MM.1S (cell line): ENCODE data around the gene PIR.

Source experiments
- DNase-seq: peaks from one replicate; pipeline ENCODE4 v3.0.0-alpha.2; 2015
- H2AFZ ChIP-seq: fragments of 300-600 bp; sonication (generic); 2 replicates; pipeline ENCODE4 v1.6.0; 2016; ENCODE audit warnings: antibody characterized with exemption, low read length
- H3F3A ChIP-seq: fragments of 300-600 bp; sonication (generic); 2 replicates; pipeline ENCODE4 v1.6.1; 2016; ENCODE audit warnings: mild to moderate bottlenecking, antibody characterized with exemption, low read length, moderate library complexity, mixed read lengths; ENCODE audit not compliant: insufficient read depth
- H3K27ac ChIP-seq: fragments of 300-600 bp; sonication (generic); 2 replicates; pipeline ENCODE4 v1.5.1; 2016; ENCODE audit warnings: mild to moderate bottlenecking, low read length
- H3K27me3 ChIP-seq: fragments of 300-600 bp; sonication (generic); replicated peaks from 2 replicates; pipeline ENCODE4 v1.6.0; 2016; ENCODE audit warnings: low read length; ENCODE audit not compliant: insufficient read depth
- H3K36me3 ChIP-seq: fragments of 300-600 bp; sonication (generic); replicated peaks from 2 replicates; pipeline ENCODE4 v1.6.1; 2016; ENCODE audit warnings: mild to moderate bottlenecking, low read length, mixed read lengths; ENCODE audit not compliant: insufficient read depth
- H3K4me1 ChIP-seq: fragments of 300-600 bp; sonication (generic); 2 replicates; pipeline ENCODE4 v1.6.1; 2016; ENCODE audit warnings: low read length, mixed read lengths
- H3K4me2 ChIP-seq: fragments of 300-600 bp; sonication (generic); 2 replicates; pipeline ENCODE4 v1.6.0; 2016; ENCODE audit warnings: low read depth, low read length
- H3K4me3 ChIP-seq: fragments of 300-600 bp; sonication (generic); 2 replicates; pipeline ENCODE4 v1.5.1; 2016; ENCODE audit warnings: low read length, mixed read lengths
- H3K79me2 ChIP-seq: fragments of 300-600 bp; sonication (generic); 2 replicates; pipeline ENCODE4 v1.6.1; 2016; ENCODE audit warnings: mixed run types, low read length, mixed read lengths
- H3K9ac ChIP-seq: fragments of 300-600 bp; sonication (generic); 2 replicates; pipeline ENCODE4 v1.6.1; 2016; ENCODE audit warnings: low read length, mixed read lengths
- H3K9me2 ChIP-seq: fragments of 300-600 bp; sonication (generic); replicated peaks from 2 replicates; pipeline ENCODE4 v1.6.1; 2016; ENCODE audit warnings: mild to moderate bottlenecking, low read length, mixed read lengths; ENCODE audit not compliant: insufficient read depth
- H3K9me3 ChIP-seq: fragments of 300-600 bp; sonication (generic); replicated peaks from 2 replicates; pipeline ENCODE4 v1.6.1; 2016; ENCODE audit warnings: mild to moderate bottlenecking, low read length, mixed read lengths; ENCODE audit not compliant: insufficient read depth
- H4K20me1 ChIP-seq: fragments of 300-600 bp; sonication (generic); 2 replicates; pipeline ENCODE4 v1.6.1; 2016; ENCODE audit warnings: mild to moderate bottlenecking, low read length, moderate library complexity, mixed read lengths; ENCODE audit not compliant: insufficient read depth
- EZH2 ChIP-seq: fragments of 300-600 bp; sonication (generic); optimal IDR thresholded peaks from 2 replicates; pipeline ENCODE3; 2017; ENCODE audit warnings: low read depth, mild to moderate bottlenecking, antibody characterized with exemption, low read length, mixed read lengths
- EZH2phosphoT487 ChIP-seq: fragments of 300-600 bp; sonication (generic); IDR thresholded peaks from 2 replicates; pipeline ENCODE4 v1.6.1; 2018; ENCODE audit warnings: antibody characterized with exemption, low read length
- TF ChIP-seq, protein P1 (sequence below): fragments of 300-600 bp; sonication (generic); IDR thresholded peaks from 2 replicates; pipeline ENCODE4 v1.5.1; 2016; ENCODE audit warnings: antibody characterized with exemption, low read length, mixed read lengths

The PIR gene

DNA sequence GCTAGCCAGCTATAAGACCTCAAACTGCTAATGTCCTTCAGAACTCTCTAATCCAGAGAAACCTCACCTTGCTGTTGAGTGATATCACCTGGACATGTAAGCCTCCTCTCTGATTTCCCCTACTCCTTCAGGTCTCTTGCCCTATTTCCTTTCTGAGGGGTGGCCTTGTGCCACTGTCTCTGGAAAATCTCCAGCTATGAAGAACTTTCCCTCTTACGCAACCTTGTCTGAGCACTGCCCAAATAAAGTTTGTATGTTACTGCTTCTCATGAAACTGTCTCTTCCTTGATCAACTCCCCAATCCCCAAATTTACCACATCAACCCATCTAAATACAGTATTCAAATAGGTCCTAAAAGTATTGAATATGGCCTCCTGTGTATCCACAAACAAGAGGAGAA, 55.4 kb downstream of the PIR start:
- Histone ChIP-seq H3K4me1 (no peaks in the 10 kb centered on the region), H3F3A (no peaks in the 10 kb centered on the region), H2AFZ (no peak overlapping the region), H3K4me2 (no peak overlapping the region), H3K79me2 (no peaks in the 10 kb centered on the region), H3K9me2 (no peaks in the 10 kb centered on the region), H3K4me3 (no peak overlapping the region), H3K9ac (no peak overlapping the region), H3K27me3 (no peaks in the 10 kb centered on the region), H4K20me1 (no peaks in the 10 kb centered on the region), H3K36me3 (no peaks in the 10 kb centered on the region), H3K27ac (no peak overlapping the region), H3K9me3 (no peaks in the 10 kb centered on the region)
- DNase-seq: no peak
- TF ChIP-seq EZH2phosphoT487 (no peak), EZH2 (no peak)
- TF ChIP-seq, protein P1, sequence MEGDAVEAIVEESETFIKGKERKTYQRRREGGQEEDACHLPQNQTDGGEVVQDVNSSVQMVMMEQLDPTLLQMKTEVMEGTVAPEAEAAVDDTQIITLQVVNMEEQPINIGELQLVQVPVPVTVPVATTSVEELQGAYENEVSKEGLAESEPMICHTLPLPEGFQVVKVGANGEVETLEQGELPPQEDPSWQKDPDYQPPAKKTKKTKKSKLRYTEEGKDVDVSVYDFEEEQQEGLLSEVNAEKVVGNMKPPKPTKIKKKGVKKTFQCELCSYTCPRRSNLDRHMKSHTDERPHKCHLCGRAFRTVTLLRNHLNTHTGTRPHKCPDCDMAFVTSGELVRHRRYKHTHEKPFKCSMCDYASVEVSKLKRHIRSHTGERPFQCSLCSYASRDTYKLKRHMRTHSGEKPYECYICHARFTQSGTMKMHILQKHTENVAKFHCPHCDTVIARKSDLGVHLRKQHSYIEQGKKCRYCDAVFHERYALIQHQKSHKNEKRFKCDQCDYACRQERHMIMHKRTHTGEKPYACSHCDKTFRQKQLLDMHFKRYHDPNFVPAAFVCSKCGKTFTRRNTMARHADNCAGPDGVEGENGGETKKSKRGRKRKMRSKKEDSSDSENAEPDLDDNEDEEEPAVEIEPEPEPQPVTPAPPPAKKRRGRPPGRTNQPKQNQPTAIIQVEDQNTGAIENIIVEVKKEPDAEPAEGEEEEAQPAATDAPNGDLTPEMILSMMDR: no peak

DNA sequence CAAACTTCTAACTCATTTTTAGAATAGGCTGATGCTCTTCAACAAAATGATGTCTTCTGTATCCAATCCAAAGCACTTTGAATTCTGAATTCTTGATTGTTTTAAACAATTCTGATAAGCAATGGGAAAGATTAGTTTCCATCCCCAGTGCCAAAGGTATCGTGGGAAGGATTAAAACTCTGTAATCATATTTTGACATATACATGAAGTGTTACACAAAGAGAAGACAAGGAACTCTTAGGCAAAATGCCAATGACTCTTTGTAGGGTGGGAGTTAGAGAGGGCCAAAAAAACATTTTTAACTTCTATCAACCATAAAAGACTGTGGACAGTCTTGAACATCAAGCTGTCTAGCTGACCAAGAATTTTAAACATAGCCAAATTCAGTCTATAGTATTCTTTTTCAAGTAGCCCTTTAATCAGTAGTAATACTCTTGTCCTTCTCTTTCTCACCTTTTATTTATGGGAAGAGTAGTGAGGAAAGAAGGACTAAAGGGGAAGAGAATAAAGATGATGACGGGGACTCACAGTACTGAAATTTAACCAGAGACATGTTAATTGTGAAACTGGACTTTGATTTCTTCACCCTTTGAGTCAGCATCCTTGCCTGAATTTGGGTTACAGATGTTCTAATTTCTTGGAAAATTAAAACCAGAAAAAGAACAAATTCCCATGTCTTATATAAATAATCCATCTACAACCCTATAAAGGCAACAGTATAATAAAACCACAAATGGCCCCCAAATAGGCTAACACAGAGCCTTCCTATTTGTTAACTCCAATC, 57.1 kb downstream of the PIR start:
- Histone ChIP-seq H3F3A (no peaks in the 10 kb centered on the region), H4K20me1 (no peaks in the 10 kb centered on the region), H3K79me2 (no peaks in the 10 kb centered on the region), H2AFZ (no peak overlapping the region), H3K27ac (no peak overlapping the region), H3K9me2 (no peaks in the 10 kb centered on the region), H3K4me2 (no peak overlapping the region), H3K36me3 (no peaks in the 10 kb centered on the region), H3K4me1 (no peaks in the 10 kb centered on the region), H3K27me3 (no peaks in the 10 kb centered on the region), H3K9me3 (no peaks in the 10 kb centered on the region), H3K4me3 (no peak overlapping the region), H3K9ac (no peak overlapping the region)
- TF ChIP-seq EZH2phosphoT487 (no peak), EZH2 (no peak)
- TF ChIP-seq, protein P1: no peak
- no peak for DNase-seq

DNA sequence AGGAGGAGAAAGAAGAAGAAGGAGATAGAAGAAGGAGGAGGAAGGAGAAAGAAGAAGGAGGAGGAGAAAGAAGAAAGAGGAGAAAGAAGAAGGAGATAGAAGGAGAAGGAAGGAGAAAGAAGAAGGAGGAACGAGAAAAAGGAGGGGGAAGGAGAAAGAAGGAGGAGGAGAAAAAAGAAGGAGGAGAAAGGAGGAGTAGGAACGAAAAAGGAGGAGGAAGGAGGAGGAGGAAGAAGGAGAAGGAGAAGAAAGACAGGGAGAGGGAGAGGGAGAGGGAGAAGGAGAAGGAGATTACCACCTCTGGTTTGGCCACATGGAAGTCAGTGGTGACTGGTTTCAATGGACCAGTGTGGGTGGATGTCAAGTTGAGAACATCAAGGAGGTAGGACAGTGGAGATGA, 58.9 kb downstream of the PIR start:
- no peaks in the 10 kb centered on the region for H3K36me3 ChIP-seq
- H3K9ac ChIP-seq: no peak overlapping the region
- no peak overlapping the region for H3K27ac ChIP-seq
- no peak for DNase-seq
- no peaks in the 10 kb centered on the region for H3K4me1 ChIP-seq
- H3K4me3 ChIP-seq: no peak overlapping the region
- no peaks in the 10 kb centered on the region for H3F3A ChIP-seq
- no peak overlapping the region for H2AFZ ChIP-seq
- TF ChIP-seq, protein P1: no peak
- TF ChIP-seq EZH2phosphoT487 (no peak), EZH2 (no peak)
- no peaks in the 10 kb centered on the region for H3K9me3 ChIP-seq
- no peaks in the 10 kb centered on the region for H3K27me3 ChIP-seq
- no peaks in the 10 kb centered on the region for H4K20me1 ChIP-seq
- H3K79me2 ChIP-seq: no peaks in the 10 kb centered on the region
- no peaks in the 10 kb centered on the region for H3K9me2 ChIP-seq
- H3K4me2 ChIP-seq: no peak overlapping the region
